ENCODE measurements around the gene TTC19.
"Not testable (repeated sequence)": the region's sequence is repeated elsewhere in the genome, so short reads cannot be mapped to it uniquely, and the experiment has no call there.

The TTC19 gene

DNA sequence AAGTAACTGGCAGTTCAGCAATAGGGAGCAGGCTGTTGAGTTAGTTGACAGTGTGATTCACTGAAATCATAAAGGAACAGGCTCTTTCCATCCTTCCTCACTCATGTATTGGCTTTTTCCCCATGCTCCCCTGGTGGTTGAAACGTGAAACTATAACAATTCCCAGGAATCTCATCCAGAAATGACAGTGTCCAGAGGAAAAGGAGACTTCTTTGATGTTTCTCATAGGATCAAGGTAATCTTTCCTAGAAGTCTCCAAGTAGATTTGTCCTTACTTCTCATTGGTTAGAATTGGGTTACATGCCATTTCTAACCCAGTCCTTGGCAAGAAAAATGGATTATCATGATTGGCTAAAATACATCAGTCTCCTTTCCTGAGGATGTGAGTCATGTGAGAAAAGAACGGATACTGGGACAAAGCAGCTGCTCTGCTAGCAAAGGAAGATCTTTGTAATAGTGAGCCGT lies 14.4 kb downstream of the TTC19 start:
- in situ Hi-C loops (cut with HindIII; ENCODE audit: low pct_ligation_motif_present, low pct_unique_long_range_greater_than_20kb, low sequenced_read_pairs) = no loop called here
- DNase-seq = peak; percentile 84

- in situ Hi-C loops (cut with HindIII; ENCODE audit: low pct_ligation_motif_present, low pct_unique_long_range_greater_than_20kb, low sequenced_read_pairs) = no loop called here
- no peak for DNase-seq
Measured at GRCh38 chr17:16019347-16019746, 19.7 kb downstream of the TTC19 start.

DNA sequence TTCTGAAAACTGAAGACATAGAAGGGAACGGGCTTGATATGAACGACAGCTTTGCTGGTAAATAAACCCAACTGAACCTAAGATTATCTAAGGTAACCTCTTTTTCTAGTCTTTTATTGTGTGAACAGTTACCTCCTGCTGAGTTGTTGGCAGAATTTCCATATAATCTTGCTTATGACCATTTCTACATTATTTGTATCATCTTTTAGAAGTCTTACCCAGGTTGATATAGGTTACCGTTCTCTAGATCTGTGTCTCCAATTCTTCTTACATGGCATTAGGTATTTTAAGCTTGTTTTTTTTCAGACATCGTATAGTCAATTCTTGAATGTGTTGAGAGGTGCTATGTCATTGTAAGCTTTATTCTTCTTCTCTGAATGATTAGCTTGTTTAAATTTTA lies 24.3 kb downstream of the TTC19 start:
- in situ Hi-C loops (cut with HindIII; ENCODE audit: low pct_ligation_motif_present, low pct_unique_long_range_greater_than_20kb, low sequenced_read_pairs) = no loop called here
- DNase-seq = no peak

DNA sequence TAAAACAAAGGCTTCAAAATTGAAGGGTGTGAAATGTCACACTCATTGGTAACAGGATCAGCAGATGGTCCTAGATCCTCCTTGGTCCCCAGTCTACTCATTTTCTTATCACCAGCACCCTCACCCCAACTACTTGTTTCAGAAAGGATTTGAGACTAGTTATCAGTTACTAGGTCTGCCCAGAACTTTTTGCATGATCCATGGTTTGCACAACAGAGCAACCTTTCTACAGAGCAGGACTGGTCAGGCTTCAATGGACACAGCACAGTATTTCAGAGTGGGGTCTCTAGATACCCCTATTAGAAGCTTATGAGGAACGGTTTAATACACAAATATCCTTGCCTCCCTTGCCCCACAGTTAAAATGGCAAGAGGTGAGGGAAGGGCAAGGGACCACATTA lies 25.6 kb downstream of the TTC19 start:
- no peak for DNase-seq
- in situ Hi-C loops (cut with HindIII; ENCODE audit: low pct_ligation_motif_present, low pct_unique_long_range_greater_than_20kb, low sequenced_read_pairs) = no loop called here

- in situ Hi-C loops (cut with HindIII; ENCODE audit: low pct_ligation_motif_present, low pct_unique_long_range_greater_than_20kb, low sequenced_read_pairs) = no loop called here
- no peak for DNase-seq
Measured at GRCh38 chr17:16026895-16027294, 27.3 kb downstream of the TTC19 start.

DNA sequence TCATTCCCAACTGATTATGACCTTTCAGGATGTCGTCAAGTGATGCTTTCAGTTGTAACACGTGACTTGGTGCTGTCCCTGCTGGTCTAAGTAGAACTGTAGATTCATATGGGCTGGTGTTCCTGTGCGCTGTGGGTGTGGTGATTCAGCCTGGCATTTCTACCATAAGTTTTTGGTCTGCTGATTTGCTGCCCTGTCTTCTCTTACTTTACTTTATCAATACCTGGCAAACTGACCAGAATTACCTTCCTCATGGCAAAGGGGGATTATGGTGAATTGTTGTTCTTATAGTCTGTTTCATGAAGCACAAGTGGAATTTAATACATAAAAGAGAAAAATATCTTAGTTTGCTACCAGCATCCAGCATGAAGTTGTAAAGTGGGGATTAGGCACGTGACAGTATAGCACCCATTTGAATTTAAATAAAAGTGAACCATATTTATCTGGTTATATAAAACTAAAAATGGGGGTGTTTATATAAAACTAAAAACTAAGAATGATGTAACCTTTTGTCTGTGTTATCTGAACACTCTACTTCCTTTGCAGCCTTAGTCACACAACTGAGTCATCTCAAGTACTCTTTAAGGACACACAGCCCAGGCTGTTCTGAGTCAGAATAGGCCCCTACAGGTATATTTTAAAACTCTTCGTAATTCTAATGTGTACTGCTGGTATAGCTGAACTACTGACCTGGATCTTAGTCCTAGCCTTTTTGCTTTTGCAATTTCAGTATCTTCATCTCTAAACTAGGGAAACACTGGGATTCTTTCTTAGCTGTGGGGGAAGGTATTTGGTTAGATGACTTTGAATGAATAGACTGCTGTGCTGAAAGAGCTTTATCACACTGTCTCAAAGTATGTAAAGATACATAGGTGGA lies 28.3 kb downstream of the TTC19 start:
- DNase-seq = peak; percentile 95
- in situ Hi-C loops (cut with HindIII; ENCODE audit: low pct_ligation_motif_present, low pct_unique_long_range_greater_than_20kb, low sequenced_read_pairs) = no loop called here

DNA sequence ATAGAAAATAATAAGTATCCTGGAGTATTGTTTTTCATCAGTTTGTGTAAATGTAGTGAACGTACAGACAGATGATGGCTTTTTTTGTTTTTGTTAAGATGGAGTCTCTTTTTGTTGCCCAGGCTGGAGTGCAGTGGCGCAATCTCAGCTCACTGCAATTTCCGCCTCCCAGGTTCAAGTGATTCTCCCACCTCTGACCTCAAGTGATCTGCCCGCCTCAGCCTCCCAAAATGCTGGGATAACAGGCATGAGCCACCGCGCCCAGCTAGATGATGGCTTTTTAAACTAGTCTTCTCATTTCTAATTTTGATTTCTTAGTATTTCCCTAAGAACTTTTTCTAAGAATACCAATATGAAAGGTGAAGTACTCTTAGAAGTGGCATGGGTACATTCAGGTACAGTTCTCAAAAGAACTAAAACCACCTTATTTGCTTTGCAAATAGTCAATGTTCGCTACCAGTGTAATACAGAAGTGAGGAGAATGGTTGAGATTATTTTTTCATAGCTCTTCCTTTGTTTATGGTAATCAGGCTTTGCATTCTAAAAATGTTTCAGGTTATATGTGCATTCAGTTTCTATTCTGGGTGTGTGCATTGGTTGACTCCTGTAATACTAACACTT lies 34.2 kb downstream of the TTC19 start:
- no peak for DNase-seq
- in situ Hi-C loops (cut with HindIII; ENCODE audit: low pct_ligation_motif_present, low pct_unique_long_range_greater_than_20kb, low sequenced_read_pairs) = no loop called here

GRCh38 chr17:16036261-16036660 lies 36.6 kb downstream of the TTC19 start:
- in situ Hi-C loops (cut with HindIII; ENCODE audit: low pct_ligation_motif_present, low pct_unique_long_range_greater_than_20kb, low sequenced_read_pairs) = no loop called here
- DNase-seq = no peak

DNA sequence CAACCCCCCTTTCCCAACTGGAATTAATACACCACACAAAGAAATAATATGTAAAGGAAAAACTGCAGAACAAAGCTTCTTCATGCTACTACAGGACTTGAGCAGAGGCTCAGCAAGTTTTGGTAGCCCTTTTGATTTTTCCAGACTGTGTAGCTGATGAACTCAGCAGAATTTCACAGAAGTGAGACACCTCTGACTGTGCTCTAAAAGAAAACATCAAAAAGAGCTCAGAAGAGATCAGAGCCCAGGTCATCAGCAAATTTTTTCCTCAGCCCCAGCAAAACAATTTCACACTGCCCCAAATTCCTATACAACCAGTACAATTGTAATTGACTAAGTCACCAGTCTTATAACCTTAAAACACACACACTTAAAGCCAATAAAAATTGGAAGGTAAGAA lies 38.0 kb downstream of the TTC19 start:
- in situ Hi-C loops (cut with HindIII; ENCODE audit: low pct_ligation_motif_present, low pct_unique_long_range_greater_than_20kb, low sequenced_read_pairs) = no loop called here
- no peak for DNase-seq

DNA sequence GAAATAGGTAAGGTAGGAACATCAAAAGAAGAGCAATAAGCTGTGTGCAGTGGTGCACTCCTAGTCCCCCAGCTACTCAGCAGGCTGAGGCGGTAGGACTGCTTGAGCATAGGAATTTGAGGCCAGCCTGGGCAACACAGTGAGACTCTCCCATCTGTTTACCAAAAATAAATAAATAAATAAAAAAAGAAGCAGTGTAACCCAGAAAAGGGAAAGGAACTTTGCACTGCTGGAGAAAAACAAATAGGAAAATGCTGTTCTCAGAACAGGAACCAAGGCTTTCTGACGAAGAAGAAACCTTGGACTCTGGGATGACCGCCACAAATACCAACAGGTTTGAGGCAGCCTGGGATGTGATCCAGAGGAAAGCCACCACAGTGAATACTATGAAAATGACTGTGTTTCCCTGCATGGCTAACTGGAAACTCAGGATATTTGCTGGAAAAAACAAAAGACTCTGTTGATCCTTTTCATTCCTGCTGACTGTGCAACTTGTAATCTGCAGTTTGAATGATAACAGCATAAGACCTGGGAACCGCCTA lies 41.2 kb downstream of the TTC19 start:
- DNase-seq = no peak
- in situ Hi-C loops (cut with HindIII; ENCODE audit: low pct_ligation_motif_present, low pct_unique_long_range_greater_than_20kb, low sequenced_read_pairs) = no loop called here

DNA sequence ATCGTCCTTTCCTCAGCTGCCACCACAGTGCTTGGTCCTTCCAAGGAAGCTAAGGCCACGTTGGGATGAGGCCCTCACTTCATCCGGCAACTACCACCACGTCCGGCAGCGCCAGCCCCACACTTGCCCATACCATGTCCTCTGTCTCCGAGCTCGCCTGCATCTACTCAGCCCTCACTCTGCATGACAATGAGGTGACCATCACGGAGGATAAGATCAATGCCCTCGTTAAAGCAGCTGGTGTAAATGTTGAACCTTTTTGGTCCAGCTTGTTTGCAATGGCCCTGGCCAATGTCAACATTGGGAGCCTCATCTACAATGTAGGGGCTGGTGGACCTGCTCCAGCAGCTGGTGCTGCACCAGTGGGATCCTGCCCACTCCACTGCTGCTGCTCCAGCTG lies 44.9 kb downstream of the TTC19 start:
- DNase-seq = no peak
- in situ Hi-C loops (cut with HindIII; ENCODE audit: low pct_ligation_motif_present, low pct_unique_long_range_greater_than_20kb, low sequenced_read_pairs) = no loop called here

DNA sequence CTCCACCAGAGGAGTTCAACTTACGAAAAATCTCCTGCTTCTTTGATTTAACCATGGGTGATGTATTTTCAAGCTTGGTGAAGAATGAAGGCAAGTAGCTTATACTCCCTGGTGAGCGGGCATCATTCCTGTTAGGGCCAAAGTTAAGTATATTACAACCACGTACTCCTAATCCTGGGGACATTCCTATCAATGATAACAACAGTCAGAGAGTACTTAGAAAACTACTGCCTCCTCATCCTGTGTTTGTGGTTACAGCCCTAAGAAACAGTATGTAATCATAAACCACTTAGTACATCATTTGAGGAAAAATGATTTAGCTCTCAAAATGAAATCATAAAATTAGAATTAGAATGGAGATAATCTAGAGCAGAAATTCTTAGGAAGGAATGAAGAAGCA lies 47.3 kb downstream of the TTC19 start:
- no peak for DNase-seq
- in situ Hi-C loops (cut with HindIII; ENCODE audit: low pct_ligation_motif_present, low pct_unique_long_range_greater_than_20kb, low sequenced_read_pairs) = no loop called here

DNA sequence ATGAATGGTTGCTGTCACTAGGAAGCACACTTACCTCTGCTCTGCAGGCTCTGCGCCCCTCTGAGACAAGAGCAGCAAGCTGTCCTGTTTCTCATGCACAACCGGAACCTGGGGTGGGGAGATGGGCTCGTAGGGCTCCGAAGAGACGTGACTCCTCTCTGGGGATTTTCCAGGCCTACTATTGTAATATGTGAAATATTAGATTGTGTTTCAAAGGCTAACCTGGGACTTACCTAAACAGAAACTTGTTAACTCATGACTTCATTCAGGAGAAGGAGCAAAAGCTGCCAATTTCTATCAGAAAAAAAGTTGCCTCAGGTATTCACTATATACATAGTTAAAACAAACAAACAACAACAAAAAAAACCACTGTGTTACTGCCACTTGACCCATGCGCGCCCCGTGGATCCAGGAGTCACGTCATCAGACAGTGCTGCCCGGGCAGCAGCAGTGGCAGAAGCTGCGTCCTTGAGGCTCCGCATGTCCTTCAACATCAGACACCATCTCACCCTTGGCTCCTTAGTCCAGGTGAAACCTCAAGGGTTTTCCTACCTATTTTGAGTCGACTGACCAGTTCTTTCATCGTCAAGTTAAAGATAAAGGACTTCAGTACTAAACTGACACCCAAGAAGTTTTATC lies 49.3 kb downstream of the TTC19 start:
- in situ Hi-C loops (cut with HindIII; ENCODE audit: low pct_ligation_motif_present, low pct_unique_long_range_greater_than_20kb, low sequenced_read_pairs) = no loop called here
- no peak for DNase-seq

GRCh38 chr17:16050844-16051243 lies 51.2 kb downstream of the TTC19 start:
- DNase-seq = no peak
- in situ Hi-C loops (cut with HindIII; ENCODE audit: low pct_ligation_motif_present, low pct_unique_long_range_greater_than_20kb, low sequenced_read_pairs) = no loop called here

GRCh38 chr17:16052486-16052885 lies 52.9 kb downstream of the TTC19 start:
- DNase-seq = no peak

DNA sequence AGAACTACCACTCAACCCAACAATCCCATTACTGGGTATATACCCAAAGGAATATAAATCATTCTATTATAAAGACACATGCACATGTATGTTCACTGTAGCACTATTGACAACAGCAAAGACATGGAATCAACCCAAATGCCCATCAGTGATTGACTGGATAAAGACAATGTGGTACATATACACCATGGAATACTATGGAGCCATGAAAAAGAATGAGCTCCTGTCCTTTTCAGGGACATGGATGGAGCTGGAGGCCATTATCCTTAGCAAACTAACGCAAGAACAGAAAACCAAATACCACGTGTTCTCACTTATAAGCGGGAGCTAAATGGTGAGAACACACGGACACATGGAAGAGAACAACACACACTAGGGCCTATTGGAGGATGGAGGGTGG lies 55.5 kb downstream of the TTC19 start:
- DNase-seq; in situ Hi-C loops (cut with HindIII; ENCODE audit: low pct_ligation_motif_present, low pct_unique_long_range_greater_than_20kb, low sequenced_read_pairs): not testable (repeated sequence)

More at GRCh38 chr17:16052486-16052885, 52.9 kb downstream of the TTC19 start:
- in situ Hi-C loops (cut with HindIII; ENCODE audit: low pct_ligation_motif_present, low pct_unique_long_range_greater_than_20kb, low sequenced_read_pairs) = no loop called here

- no peak for DNase-seq
- in situ Hi-C loops (cut with HindIII; ENCODE audit: low pct_ligation_motif_present, low pct_unique_long_range_greater_than_20kb, low sequenced_read_pairs) = no loop called here
Measured at GRCh38 chr17:16061631-16062030, 62.0 kb downstream of the TTC19 start.

- in situ Hi-C loops (cut with HindIII; ENCODE audit: low pct_ligation_motif_present, low pct_unique_long_range_greater_than_20kb, low sequenced_read_pairs) = no loop called here
- no peak for DNase-seq
Measured at GRCh38 chr17:16066125-16066524, 66.5 kb downstream of the TTC19 start.

- in situ Hi-C loops (cut with HindIII; ENCODE audit: low pct_ligation_motif_present, low pct_unique_long_range_greater_than_20kb, low sequenced_read_pairs) = no loop called here
Measured at GRCh38 chr17:16068323-16068722, 68.7 kb downstream of the TTC19 start.

More at GRCh38 chr17:16068323-16068722, 68.7 kb downstream of the TTC19 start:
- no peak for DNase-seq

Measured in ACHN (cell line).